Activated CD8-positive, alpha-beta memory T cell treated with anti-CD3 and anti-CD28 coated beads, Interleukin-2, amount 50 U/mL, for 4 hours (primary cell): ENCODE measurements around the gene LILRA5.
A peak's percentile ranks its signal among the peaks of the same experiment; 100 is the strongest.
"Not testable (repeated sequence)": the region's sequence is repeated elsewhere in the genome, so short reads cannot be mapped to it uniquely, and the experiment has no call there.

ENCODE experiments used
- DNase-seq: peaks from one replicate; pipeline ENCODE4 v3.0.0-alpha.2; 2020

Gene LILRA5

DNA sequence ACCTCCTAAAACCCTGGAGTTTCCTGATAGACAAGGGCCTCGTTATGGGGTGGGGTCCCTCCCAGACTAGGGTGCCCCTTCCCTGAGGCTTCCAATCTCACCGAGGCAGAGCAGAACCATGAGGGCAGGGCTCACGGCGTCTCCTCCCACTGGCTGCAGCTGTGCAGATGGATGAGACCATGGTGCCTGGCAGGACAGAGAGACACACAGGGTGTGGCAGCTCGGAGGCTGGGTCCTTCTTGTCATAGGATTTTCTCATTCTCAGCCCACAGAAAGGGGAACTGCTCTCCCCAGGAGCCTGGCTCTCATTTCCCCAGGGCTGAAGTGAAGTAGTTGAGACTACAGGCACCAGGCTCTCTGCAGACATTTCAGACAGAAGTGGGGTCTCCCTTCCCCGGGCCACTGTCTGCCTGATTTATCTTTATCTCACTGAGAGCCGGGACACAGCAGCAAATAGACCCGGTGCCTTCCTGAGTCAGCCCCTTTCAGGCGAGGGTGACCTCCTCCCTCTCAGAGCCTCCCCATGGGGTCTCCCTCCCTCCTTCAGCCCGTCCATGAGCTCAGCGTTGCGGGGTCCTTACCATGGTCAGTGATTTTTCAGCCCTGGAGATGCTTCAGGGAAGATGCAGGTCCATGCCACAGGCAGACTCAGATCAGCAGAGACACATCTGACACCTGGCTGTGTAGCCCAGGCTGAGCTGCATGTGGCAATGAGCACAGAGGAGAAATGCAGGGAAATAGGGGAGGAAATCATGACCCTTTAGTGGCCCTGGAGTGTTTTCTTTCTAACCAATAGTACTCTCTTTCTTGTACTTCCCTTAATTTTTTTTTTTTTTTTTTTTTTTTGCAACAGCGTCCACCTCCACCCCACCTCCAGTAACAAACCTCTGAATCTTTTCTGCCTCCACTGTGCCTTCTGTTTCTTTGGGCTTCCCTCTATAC is at the start of gene LILRA5:
Gene LILRA5, minus strand, starts transcription at position 731 of the 942 bp plus-strand sequence. Its CDS starts 147 bp downstream, at position 584.
- DNase-seq, result no peak

DNA sequence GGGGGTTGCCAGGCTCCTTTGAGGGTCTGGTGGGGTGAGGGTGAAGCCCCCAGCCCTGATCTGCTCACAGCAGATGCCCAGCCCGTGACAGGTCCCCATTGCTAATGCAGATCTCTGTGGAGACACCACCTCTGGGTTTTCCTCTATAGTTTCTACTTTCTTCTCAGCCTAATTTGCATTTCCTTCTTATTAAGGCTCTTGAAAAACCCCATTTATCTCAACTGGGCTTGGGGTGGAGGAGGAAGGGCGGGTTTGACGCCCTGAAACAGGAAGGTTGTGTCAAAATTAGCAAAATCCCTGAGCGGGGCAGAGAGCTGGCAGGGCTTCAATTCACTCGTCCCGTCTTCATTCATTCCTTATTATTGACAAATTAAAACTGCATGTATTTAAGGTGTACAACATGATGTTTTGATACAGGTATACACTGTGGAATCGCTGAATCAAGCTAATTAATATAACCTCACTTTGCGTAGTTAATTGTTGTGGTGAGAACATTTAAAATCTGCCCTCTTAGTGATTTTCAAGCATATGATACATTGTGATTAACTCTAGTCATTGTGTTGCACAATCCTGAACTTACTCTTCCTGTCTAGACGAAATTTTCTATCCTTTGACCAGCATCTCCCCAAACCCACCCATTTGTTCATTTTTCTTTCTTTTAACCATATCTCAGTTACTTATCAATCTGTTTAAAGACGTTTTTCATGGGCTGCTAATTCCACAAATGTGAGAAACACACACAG is 48.9 kb upstream of the LILRA5 start:
- not testable (repeated sequence) for DNase-seq

DNA sequence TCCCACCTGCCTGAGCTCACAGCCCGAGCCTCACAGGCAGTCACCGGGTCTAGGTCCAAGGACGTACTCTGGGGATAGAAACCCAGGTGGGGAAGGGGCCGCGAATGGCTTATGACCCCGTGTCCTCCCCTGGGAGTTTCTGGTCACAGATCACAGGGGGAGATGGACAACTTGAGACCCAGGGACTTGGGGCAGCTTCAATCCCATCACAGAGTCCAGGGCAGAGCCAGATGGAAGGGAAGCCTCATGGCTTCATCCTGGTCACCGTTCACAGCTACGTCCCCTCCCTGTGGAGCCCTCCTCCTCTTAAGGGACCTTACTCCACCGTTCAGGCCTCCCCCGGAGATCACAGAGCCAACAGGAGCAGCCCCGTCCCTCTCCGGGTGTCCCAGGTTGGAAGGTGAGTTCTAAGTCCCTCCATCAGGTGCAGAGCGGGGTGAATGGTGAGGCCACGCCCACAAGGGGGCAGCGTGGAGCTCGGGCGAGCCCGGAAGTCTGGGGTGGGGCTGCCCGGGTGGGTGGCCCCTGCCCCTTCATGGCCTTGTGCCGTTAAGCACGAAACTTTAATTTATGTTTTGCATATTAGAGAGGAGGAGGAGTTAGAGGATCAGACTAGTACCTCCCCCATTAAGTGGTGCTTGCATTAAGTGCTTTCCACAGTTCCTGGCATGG is 46.3 kb upstream of the LILRA5 start:
- DNase-seq, result peak; percentile 71

GRCh38 chr19:54357381-54357780 is 44.4 kb upstream of the LILRA5 start:
- no peak for DNase-seq

GRCh38 chr19:54356444-54357056 is 43.6 kb upstream of the LILRA5 start:
- no peak for DNase-seq

DNA sequence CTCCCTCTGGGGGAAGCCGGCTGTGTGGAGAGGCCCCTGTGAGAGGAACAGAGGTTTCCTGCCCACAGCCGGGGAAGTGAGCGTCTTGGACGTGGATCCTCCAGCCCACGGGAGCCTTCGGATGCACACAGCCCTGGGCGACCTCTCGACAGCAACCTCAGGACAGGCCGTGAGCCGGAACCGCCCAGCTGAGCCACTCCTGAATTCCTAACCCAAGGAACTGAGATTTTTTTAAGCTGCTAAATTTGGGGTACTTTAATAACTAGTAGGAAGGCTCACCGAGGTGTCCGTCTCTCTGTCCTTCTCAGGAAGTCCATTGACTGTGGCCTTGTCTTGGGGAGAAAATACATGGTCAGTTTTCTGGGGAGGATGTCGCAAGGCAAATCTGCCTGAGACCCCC is 42.7 kb upstream of the LILRA5 start:
- DNase-seq, result no peak

GRCh38 chr19:54354761-54355160 is 41.8 kb upstream of the LILRA5 start:
- no peak for DNase-seq

GRCh38 chr19:54352546-54352945 is 39.6 kb upstream of the LILRA5 start:
- DNase-seq, result no peak

DNA sequence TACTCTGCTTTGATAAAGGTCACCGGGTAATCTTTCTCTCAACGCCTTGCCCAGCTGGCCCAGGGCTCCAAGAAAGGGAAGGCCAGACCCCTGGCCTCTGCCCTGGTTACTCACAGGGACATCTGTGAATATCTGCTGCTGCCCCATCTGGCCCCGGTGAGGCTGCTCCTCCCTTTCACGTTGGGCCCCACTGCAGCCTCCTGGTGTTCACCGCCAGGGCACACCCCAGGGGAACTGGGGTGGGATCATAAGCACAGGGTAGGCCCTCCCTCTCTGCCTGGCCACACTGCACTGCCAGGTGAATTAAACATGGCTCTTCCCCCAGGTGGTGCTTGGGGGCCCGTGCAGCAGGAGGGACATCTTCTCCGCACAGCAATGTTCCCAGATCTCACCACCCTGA is 39.1 kb upstream of the LILRA5 start:
- DNase-seq, result no peak

DNA sequence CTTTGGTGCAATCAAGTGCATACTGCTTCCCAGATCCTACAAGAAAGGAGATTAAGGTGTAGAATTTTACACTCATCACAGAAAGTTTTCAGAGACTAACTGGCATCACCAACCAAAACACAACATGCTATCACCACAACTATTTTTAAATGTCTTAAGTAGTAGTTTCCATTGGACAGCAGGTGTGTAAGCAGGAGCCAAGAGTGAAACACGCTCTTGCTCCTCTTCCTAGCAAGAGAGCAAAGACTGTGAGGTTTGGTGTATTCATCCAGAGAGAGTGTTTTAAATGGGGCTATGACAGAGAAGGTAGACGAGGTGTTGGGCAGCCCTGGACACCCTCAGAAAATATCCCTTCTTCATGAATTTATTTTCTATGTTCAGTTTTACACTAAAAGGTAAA is 38.5 kb upstream of the LILRA5 start:
- DNase-seq, result no peak

DNA sequence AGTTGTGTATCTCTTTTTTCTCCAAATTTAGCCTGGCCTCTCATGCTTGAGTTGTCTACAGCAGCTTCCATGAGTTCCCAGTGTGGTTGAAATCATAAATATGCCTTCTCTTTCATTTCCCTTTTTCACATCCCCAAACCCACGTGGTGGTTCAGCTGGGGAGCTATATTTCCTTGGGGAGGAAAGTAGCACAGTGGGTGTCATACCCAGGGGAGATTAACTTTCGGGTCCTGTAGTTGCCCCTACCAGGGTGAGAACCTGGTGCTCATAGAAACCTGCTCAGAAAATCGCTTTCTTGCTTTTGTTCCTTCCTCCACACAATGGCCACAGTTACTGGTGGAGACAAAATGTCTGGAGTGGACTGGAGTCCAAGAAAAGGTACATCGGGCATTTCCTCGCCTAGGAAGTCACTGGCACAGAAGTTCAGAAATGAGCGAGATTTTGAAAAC is 33.0 kb upstream of the LILRA5 start:
- DNase-seq, result no peak

DNA sequence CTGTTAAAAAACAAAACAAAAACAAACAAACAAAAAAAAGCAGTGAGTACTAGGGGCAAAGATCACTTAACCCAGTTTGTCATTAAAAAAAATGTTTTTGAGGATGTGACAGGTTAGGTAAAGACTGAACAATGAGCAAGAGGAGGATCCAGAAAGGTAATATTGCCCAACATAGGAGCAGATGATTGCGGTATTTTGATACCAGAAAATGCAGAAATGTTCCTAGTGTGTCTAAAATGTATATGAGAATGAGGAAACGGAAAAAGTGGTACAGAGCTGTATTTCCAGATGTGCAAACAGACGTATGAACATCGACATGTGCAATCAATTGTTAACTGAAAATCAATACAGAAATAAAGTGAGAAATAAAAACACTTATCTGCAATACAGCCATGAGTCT is 30.9 kb upstream of the LILRA5 start:
- DNase-seq, result no peak

GRCh38 chr19:54341295-54341694 is 28.3 kb upstream of the LILRA5 start:
- DNase-seq, result no peak

- no peak for DNase-seq
These were observed 26.8 kb upstream of the LILRA5 start for GRCh38 chr19:54339646-54340358.

- DNase-seq, result no peak
These were observed 25.6 kb upstream of the LILRA5 start for GRCh38 chr19:54338521-54338920.

DNA sequence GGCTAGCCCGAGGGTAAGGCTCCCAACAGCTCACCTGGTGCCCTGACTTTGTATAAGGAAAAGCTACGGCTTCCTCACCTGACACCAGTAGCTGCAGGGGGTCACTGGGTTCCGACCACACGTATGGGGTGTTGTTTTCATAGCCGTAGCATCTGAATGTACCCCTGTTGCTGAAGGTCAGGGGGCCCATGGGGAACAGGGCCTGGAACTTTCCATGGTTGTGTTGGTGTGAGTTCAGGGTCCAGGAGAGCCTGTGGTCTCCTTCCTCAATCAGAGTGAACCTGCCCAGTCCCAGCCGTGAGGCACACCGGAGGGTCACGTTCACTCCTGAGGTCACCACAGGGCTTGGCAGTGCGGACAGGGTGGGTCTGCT is 24.9 kb upstream of the LILRA5 start:
- DNase-seq, result no peak

DNA sequence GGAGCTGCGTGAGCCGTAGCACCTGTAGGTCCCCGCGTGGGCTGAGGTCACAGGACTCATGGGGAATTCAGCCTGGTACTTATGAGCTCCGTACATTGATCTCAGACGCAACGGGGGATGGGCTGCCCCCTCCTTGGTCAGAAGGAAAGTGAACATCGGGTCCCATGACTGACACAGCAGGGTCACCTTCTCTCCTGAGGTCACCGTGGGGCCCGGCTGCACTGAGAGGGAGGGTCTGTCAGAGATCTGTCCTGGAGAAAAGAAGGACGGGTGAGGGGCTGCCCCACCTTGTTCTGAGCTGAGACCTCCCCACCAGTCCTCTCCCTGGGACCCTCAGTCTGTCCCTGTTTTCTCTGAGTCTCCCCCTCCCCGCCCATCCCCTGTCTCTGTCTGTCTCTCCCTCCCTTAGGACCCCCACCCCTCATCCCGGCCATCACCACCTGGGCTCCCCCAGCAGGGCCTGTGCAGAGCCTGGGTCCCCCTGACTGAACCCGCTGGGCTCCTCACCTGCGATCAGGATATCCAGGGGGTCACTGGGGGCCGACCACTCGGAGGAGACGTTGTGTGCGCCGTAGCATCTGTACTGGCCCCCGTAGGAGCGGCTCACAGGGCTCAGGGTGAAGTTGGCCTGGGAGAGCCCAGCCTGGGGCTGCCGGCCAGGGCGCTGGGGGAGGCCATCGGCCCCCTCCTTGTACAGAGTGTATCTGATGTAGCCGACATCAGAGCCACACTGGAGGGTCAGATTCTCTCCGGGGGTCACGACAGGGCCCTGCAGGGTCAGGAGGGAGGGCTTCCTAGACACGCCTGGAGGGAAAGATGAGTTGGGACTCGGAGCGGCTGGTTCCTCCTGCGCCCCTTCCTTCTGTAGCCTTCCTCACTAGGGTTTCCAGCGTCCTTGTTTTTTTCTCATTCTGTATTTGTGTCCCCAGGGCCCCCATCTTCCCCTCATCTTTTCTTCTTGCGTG is 24.2 kb upstream of the LILRA5 start:
- no peak for DNase-seq

- no peak for DNase-seq
These were observed 23.3 kb upstream of the LILRA5 start for GRCh38 chr19:54335979-54336892.

GRCh38 chr19:54335164-54335563 is 22.2 kb upstream of the LILRA5 start:
- no peak for DNase-seq
